SU-DHL-6 (cell line): Measurements from ENCODE around the gene KLHL29.

ENCODE experiments used
- H2AFZ ChIP-seq: fragments of 200-600 bp; sonication (generic); 2 replicates; pipeline ENCODE4 v1.6.1; 2014; ENCODE audit warnings: low read depth, mild to moderate bottlenecking, moderate library complexity, mixed read lengths, antibody characterized with exemption, low read length; ENCODE audit not compliant: severe bottlenecking
- H3F3A ChIP-seq: fragments of 200-600 bp; shearing (Covaris generic); 2 replicates; pipeline ENCODE4 v1.6.0; 2016; ENCODE audit warnings: antibody characterized with exemption, mild to moderate bottlenecking; ENCODE audit not compliant: insufficient read depth
- H3K27ac ChIP-seq: fragments of 200-600 bp; sonication (generic); 2 replicates; pipeline ENCODE4 v1.5.1; 2016; ENCODE audit warnings: low read depth, mild to moderate bottlenecking, low read length, moderate library complexity, mixed read lengths
- H3K27me3 ChIP-seq: fragments of 200-600 bp; sonication (generic), shearing (Covaris generic); 2 replicates; pipeline ENCODE4 v1.6.0; 2014; ENCODE audit warnings: mild to moderate bottlenecking, low read length
- H3K36me3 ChIP-seq: fragments of 200-600 bp; sonication (generic); 2 replicates; pipeline ENCODE4 v1.6.1; 2014; ENCODE audit warnings: mild to moderate bottlenecking, low read length, mixed read lengths
- H3K4me2 ChIP-seq: fragments of 300-600, 200-600 bp; shearing (Covaris generic), sonication (generic); 2 replicates; pipeline ENCODE4 v1.6.0; 2014; ENCODE audit warnings: low read length, low read depth, mild to moderate bottlenecking; ENCODE audit not compliant: poor library complexity, severe bottlenecking
- H3K4me3 ChIP-seq: fragments of 200-600 bp; sonication (generic); 2 replicates; pipeline ENCODE4 v1.5.1; 2014; ENCODE audit warnings: antibody characterized with exemption, low read length, mild to moderate bottlenecking, mixed read lengths; ENCODE audit not compliant: insufficient read depth, poor library complexity, severe bottlenecking
- H3K79me2 ChIP-seq: fragments of 200-600 bp; sonication (generic); 2 replicates; pipeline ENCODE4 v1.6.1; 2014; ENCODE audit warnings: mild to moderate bottlenecking, low read length, moderate library complexity; ENCODE audit not compliant: insufficient read depth
- H3K9ac ChIP-seq: fragments of 200-600 bp; sonication (generic); 2 replicates; pipeline ENCODE4 v1.7.0; 2014; ENCODE audit warnings: mild to moderate bottlenecking, low read length
- H3K9me2 ChIP-seq: fragments of 200-600 bp; sonication (generic); replicated peaks from 2 replicates; pipeline ENCODE4 v1.6.1; 2014; ENCODE audit warnings: low read length; ENCODE audit not compliant: insufficient read depth
- H3K9me3 ChIP-seq: fragments of 200-600 bp; sonication (generic); 2 replicates; pipeline ENCODE4 v1.6.1; 2014; ENCODE audit warnings: low read length, mixed read lengths; ENCODE audit not compliant: insufficient read depth
- H4K20me1 ChIP-seq: fragments of 200-600 bp; sonication (generic); 2 replicates; pipeline ENCODE4 v1.6.1; 2014; ENCODE audit warnings: low read depth, mild to moderate bottlenecking, antibody characterized with exemption, low read length, moderate library complexity, mixed read lengths
- CTCF ChIP-seq: fragments of 200-600 bp; sonication (generic); IDR thresholded peaks from one replicate; pipeline ENCODE4 v1.5.1; 2017; ENCODE audit warnings: antibody characterized with exemption, mild to moderate bottlenecking, low read length, moderate library complexity; ENCODE audit not compliant: insufficient read depth, poor library complexity, severe bottlenecking
- EZH2phosphoT487 ChIP-seq: fragments of 200-600 bp; sonication (generic), shearing (Covaris generic); conservative IDR thresholded peaks from 2 replicates; pipeline ENCODE4 v1.6.1; 2018; ENCODE audit warnings: mild to moderate bottlenecking, antibody characterized with exemption, low read length, moderate library complexity, mixed read lengths

KLHL29 gene

GRCh38 chr2:23675506-23675905 is 290.5 kb downstream of the KLHL29 start:
- H3K9ac ChIP-seq = no peak overlapping the region
- H3K9me2 ChIP-seq = no peaks in the 10 kb centered on the region
- no peaks in the 10 kb centered on the region for H3K79me2 ChIP-seq
- no peaks in the 10 kb centered on the region for H3K9me3 ChIP-seq
- H3K27ac ChIP-seq = no peak overlapping the region
- H3K27me3 ChIP-seq = no peaks in the 10 kb centered on the region
- no peak overlapping the region for H3K4me3 ChIP-seq
- no peak overlapping the region for H3K4me2 ChIP-seq
- no peaks in the 10 kb centered on the region for H3K36me3 ChIP-seq
- no peaks in the 10 kb centered on the region for H4K20me1 ChIP-seq
- H3F3A ChIP-seq = no peaks in the 10 kb centered on the region
- H2AFZ ChIP-seq = no peak overlapping the region
- no peak for TF ChIP-seq EZH2phosphoT487
- TF ChIP-seq CTCF = no peak

GRCh38 chr2:23677836-23678235 is 292.9 kb downstream of the KLHL29 start:
- no peaks in the 10 kb centered on the region for H3K79me2 ChIP-seq
- H2AFZ ChIP-seq = no peak overlapping the region
- no peak overlapping the region for H3K4me3 ChIP-seq
- no peaks in the 10 kb centered on the region for H4K20me1 ChIP-seq
- H3K9me2 ChIP-seq = no peaks in the 10 kb centered on the region
- TF ChIP-seq EZH2phosphoT487 (no peak), CTCF (no peak)
- H3K27ac ChIP-seq = no peak overlapping the region
- no peaks in the 10 kb centered on the region for H3K27me3 ChIP-seq
- no peak overlapping the region for H3K9ac ChIP-seq
- no peaks in the 10 kb centered on the region for H3K9me3 ChIP-seq
- no peaks in the 10 kb centered on the region for H3F3A ChIP-seq
- H3K4me2 ChIP-seq = no peak overlapping the region
- H3K36me3 ChIP-seq = no peaks in the 10 kb centered on the region

- no peak for TF ChIP-seq EZH2phosphoT487
- TF ChIP-seq CTCF = no peak
- H2AFZ ChIP-seq = no peak overlapping the region
These were observed 294.1 kb downstream of the KLHL29 start for GRCh38 chr2:23679044-23679443.

GRCh38 chr2:23680951-23681350 is 296.0 kb downstream of the KLHL29 start:
- Histone ChIP-seq H3F3A (no peaks in the 10 kb centered on the region), H3K27me3 (no peaks in the 10 kb centered on the region), H4K20me1 (no peaks in the 10 kb centered on the region), H3K36me3 (no peaks in the 10 kb centered on the region), H3K9me3 (no peaks in the 10 kb centered on the region), H3K79me2 (no peaks in the 10 kb centered on the region), H3K9me2 (no peaks in the 10 kb centered on the region), H3K4me2 (no peak overlapping the region), H2AFZ (no peak overlapping the region), H3K4me3 (no peak overlapping the region), H3K9ac (no peak overlapping the region), H3K27ac (no peak overlapping the region)
- TF ChIP-seq CTCF (no peak), EZH2phosphoT487 (no peak)

More at GRCh38 chr2:23679044-23679443, 294.1 kb downstream of the KLHL29 start:
- Histone ChIP-seq H3K36me3 (no peaks in the 10 kb centered on the region), H4K20me1 (no peaks in the 10 kb centered on the region), H3K9me3 (no peaks in the 10 kb centered on the region), H3K9me2 (no peaks in the 10 kb centered on the region), H3K9ac (no peak overlapping the region), H3F3A (no peaks in the 10 kb centered on the region), H3K27me3 (no peaks in the 10 kb centered on the region), H3K4me3 (no peak overlapping the region), H3K4me2 (no peak overlapping the region), H3K79me2 (no peaks in the 10 kb centered on the region), H3K27ac (no peak overlapping the region)
